Endometrial microvascular endothelial cells (primary cell): ENCODE results near the gene UNC5CL. TPM values are rescaled to one million over a fixed set of nuclear protein-coding genes. Genes with fewer than 3 reads are reported as not detected.
"Not testable (repeated sequence)": the region's sequence is repeated elsewhere in the genome, so short reads cannot be mapped to it uniquely, and the experiment has no call there.

Source experiments
- in situ Hi-C: cut with HindIII; loops from 2 replicates; pipeline ENCODE4 v1.10.0; 2017; ENCODE audit warnings: low sequenced_read_pairs, low pct_unique_long_range_greater_than_20kb; ENCODE audit errors: inconsistent ontology term
- total RNA-seq: library from RNA; depleted of rRNA; stranded (reverse); fragments of >200 nt; gene quantifications from one replicate; pipeline ENCODE4 v1.2.3, GENCODE V29; 2015; ENCODE audit errors: inconsistent ontology term

UNC5CL gene
- total RNA-seq, 1 donor from 2014 or later = not detected

GRCh38 chr6:41021832-41022231 is 17.2 kb downstream of the UNC5CL start:
- in situ Hi-C loops = no loop called here

- in situ Hi-C loops = no loop called here
These were observed 21.4 kb downstream of the UNC5CL start for GRCh38 chr6:41017663-41018062.

- in situ Hi-C loops = not testable (repeated sequence)
These were observed 23.2 kb downstream of the UNC5CL start for GRCh38 chr6:41015860-41016259.

- in situ Hi-C loops = no loop called here
These were observed 24.2 kb downstream of the UNC5CL start for GRCh38 chr6:41014780-41015179.

- in situ Hi-C loops = no loop called here
These were observed 25.4 kb downstream of the UNC5CL start for GRCh38 chr6:41013466-41014153.

- in situ Hi-C loops = no loop called here
These were observed 27.3 kb downstream of the UNC5CL start for GRCh38 chr6:41011673-41012072.

GRCh38 chr6:41009669-41010068 is 29.4 kb downstream of the UNC5CL start:
- in situ Hi-C loops = no loop called here

- in situ Hi-C loops = no loop called here
These were observed 31.0 kb downstream of the UNC5CL start for GRCh38 chr6:41008011-41008410.

- in situ Hi-C loops = not testable (repeated sequence)
These were observed 32.0 kb downstream of the UNC5CL start for GRCh38 chr6:41006980-41007379.

- in situ Hi-C loops = not testable (repeated sequence)
These were observed 32.8 kb downstream of the UNC5CL start for GRCh38 chr6:41006217-41006616.

- in situ Hi-C loops = no loop called here
These were observed 36.9 kb downstream of the UNC5CL start for GRCh38 chr6:41002168-41002567.

- in situ Hi-C loops = no loop called here
These were observed 38.8 kb downstream of the UNC5CL start for GRCh38 chr6:41000248-41000647.

GRCh38 chr6:40999569-40999968 is 39.5 kb downstream of the UNC5CL start:
- in situ Hi-C loops = no loop called here

GRCh38 chr6:40998661-40999060 is 40.4 kb downstream of the UNC5CL start:
- in situ Hi-C loops = no loop called here

- in situ Hi-C loops = no loop called here
These were observed 41.6 kb downstream of the UNC5CL start for GRCh38 chr6:40997234-40997957.

- in situ Hi-C loops = no loop called here
These were observed 42.3 kb downstream of the UNC5CL start for GRCh38 chr6:40996591-40997233.

- in situ Hi-C loops = no loop called here
These were observed 46.3 kb downstream of the UNC5CL start for GRCh38 chr6:40992746-40993145.

- in situ Hi-C loops = no loop called here
These were observed 48.7 kb downstream of the UNC5CL start for GRCh38 chr6:40990301-40990700.

GRCh38 chr6:40989204-40990169 is 49.5 kb downstream of the UNC5CL start:
- in situ Hi-C loops = no loop called here
